GM18502 (cell line): ENCODE results near the gene MYO9A.

Experiments
- ATAC-seq: cut with Tn5 transposase; IDR thresholded peaks from one replicate; pipeline ENCODE4 v1.9.1; 2021; ENCODE audit warnings: mild to moderate bottlenecking; ENCODE audit not compliant: unreplicated experiment, poor library complexity

MYO9A gene

GRCh38 chr15:71815301-71815700 is 302.6 kb downstream of the MYO9A start:
- no peak for ATAC-seq

DNA sequence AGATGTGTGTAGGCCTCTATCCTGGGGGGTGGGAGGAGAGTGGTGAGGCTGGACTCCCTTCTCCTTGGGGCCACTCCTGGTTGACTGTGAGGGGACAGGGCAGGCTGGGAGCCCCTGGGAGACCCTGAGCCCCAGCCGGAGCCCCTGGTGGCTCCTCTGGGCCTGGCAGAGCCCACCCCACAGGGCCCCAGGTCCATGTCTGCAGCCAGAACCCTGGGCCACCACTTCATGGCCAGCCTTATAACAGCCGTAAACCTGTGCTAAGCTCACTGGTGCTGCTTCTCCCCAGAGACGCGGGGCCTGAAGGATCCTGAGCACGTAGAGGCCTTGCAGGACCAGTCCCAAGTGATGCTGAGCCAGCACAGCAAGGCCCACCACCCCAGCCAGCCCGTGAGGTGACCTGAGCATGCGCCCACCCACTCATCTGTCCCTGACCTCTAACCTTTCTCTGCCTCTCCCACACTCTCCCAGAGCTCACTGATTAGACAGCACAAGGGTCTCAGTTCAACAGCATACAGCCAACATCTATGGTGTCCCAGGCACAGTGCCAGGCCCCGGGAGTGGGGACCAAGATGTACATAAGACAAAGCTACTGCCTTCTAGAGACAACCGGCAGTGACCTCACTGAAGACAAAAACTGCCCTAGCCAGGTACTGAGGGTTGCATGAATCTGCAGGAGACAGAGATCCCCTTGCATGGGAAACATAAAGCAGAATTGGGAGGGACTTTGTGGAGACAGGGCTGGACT is 304.1 kb downstream of the MYO9A start:
- no peak for ATAC-seq

- ATAC-seq: no peak
These were observed 304.8 kb downstream of the MYO9A start for GRCh38 chr15:71812966-71813722.

- no peak for ATAC-seq
These were observed 305.9 kb downstream of the MYO9A start for GRCh38 chr15:71811752-71812735.

DNA sequence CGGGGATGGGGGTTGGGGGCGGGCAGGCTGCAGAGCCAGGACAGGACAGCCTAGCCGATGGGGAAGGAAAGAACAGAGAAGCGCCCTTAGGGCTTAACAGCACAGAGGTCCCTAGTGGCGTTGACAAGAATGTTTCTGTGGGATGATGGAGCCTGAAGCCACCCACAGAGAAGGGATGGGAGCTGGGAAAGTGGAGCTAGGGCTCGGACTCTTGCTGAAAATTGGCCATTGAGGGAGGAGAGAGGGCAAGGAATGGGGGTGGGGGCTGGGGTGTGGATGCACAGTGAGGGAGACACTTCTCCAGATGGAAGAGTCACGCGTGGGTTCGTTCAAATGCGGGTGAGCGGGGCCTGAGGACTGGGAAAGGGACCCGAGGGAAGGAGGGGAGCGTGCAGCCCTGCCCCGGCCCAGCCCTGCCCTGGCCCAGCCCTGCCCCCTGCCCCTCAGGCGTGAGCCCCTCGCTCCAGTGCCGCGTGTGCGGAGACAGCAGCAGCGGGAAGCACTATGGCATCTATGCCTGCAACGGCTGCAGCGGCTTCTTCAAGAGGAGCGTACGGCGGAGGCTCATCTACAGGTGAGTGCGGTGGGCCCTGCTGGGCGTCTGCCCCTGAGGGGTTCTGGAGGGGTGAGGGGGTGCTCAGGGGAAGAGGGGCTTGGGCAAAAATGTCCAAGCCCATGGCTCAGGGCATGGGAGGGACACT is 306.8 kb downstream of the MYO9A start:
- ATAC-seq: no peak

GRCh38 chr15:71810256-71811035 is 307.5 kb downstream of the MYO9A start, which contains the start of gene NR2E3:
Gene NR2E3, plus strand, starts transcription at chr15:71810554. Its CDS starts 190 bp downstream, at chr15:71810744.
- no peak for ATAC-seq

GRCh38 chr15:71809346-71809745 is 308.6 kb downstream of the MYO9A start:
- ATAC-seq: no peak

GRCh38 chr15:71808311-71809020 is 309.5 kb downstream of the MYO9A start:
- no peak for ATAC-seq

DNA sequence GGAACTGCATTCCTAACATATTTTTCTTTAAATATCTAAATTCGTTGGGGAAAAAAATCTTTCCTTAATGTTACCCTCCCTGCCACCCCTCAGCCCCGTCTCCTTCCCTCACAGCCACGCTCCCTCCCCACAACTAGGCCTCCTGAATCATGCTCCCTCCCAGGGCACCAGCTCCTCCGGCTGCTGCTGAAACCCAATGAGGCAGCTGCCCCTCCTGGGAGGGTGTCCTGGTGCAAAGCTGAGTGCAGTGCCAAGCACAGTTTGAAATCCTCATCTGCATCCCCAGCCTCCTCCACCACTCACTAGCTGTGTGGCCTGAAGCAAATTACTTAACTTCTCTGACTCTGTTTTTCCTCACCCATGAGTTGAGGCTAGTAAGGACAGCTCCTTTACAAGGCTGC is 310.3 kb downstream of the MYO9A start:
- ATAC-seq: no peak

DNA sequence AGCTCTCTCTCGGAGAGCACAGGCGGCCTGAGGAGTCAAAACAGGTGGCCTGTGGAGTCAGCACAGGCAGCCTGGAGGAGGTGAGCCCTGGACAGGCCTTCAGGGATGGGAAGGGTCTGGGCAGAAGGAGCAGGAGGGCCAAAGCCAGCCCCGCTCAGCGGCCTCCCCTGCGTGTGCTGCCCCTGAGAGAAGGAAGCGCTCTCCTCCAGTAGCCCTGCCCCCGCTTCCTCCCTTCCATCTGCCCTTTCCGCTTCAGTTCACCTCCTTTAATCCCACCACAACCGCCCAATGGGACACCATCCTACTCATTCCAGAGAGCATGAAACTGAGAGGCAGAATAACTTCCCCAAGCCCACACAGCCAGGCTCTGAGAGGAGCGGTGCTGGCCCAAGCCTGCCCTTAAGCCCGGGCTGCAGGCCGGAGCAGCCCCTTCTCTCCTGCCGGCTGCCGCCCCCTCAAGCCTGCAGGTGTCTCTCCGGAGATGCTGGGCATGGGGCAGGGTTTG is 310.8 kb downstream of the MYO9A start:
- no peak for ATAC-seq

DNA sequence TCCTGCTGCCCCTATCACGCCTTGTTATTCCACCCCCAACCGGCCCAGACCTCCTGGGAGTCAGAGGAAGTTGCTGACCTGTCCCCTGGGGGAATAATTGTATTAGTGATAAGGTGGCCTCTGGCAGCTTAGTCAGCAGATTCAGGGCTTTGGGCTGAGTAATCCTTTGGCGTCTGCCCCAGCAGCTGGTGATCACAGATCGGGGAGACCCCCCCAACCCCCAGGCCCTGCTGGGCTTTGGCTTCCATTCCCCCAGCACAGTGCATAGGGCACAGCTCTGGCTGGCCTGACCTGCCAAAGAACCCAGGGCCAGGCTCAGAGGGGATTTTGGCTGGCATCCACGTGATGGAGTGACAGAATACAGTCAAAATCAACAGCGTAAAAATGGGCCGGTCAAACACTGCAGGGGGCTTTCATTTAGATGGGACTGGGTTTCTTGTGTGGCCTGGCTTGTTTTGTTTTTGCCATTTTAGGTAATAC is 311.5 kb downstream of the MYO9A start:
- no peak for ATAC-seq

DNA sequence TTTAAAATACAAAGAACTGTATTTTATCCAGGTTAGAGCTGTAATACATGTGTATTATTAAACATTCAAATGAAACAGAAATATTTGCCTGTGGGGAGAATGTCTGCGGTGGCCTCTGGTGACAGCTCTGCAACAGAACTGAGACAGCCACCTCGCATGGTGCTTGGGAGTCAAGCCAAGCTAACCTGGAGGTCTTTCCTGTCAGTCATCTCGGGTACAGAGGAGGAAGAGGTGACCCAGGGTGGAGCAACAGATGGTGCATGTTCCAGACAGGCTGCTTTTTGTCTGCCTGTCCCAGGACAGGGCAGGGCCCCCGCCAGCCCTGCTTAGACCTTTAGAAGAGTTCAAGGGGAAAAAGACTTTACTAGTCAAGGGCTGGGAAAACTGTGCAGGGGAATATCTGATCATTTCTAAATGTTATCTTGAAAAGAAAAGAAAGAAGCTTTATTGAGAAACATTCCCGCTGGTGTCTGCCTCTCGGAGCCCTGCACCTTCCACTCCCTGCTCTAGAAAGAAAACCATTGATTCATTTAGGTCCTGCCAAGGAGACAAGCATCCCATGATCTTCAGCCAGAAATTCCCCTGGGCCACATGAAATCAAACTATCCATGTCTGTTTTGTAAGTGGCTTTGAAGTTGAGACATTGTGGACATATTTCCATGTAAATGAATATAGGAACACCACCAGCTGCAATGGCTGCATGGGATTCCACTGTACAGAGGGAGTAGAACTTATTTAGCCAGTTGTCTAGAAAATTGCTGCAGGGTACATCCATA is 313.1 kb downstream of the MYO9A start:
- peak; percentile 59 for ATAC-seq

DNA sequence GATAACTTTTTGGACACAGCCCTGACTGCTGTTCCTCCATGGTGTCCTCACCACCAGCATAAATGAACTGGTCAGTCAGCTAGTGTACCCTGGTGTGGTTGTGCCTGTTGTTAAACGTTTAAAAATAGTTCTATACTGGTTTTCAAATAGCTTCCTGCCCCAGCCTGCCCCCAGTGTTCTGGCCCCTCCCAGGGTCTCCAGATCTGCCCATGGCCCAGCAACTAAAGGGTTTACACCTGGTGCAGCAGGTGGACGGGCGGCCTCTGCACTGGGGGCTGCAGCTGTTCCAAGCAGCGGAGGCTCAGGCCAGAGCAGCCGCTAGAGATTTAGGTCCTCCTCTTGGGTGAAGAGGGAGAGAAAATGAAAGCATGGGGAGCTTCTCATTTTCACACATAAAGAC is 313.7 kb downstream of the MYO9A start:
- ATAC-seq: peak; percentile 51

GRCh38 chr15:71802770-71803169 is 315.2 kb downstream of the MYO9A start:
- no peak for ATAC-seq

DNA sequence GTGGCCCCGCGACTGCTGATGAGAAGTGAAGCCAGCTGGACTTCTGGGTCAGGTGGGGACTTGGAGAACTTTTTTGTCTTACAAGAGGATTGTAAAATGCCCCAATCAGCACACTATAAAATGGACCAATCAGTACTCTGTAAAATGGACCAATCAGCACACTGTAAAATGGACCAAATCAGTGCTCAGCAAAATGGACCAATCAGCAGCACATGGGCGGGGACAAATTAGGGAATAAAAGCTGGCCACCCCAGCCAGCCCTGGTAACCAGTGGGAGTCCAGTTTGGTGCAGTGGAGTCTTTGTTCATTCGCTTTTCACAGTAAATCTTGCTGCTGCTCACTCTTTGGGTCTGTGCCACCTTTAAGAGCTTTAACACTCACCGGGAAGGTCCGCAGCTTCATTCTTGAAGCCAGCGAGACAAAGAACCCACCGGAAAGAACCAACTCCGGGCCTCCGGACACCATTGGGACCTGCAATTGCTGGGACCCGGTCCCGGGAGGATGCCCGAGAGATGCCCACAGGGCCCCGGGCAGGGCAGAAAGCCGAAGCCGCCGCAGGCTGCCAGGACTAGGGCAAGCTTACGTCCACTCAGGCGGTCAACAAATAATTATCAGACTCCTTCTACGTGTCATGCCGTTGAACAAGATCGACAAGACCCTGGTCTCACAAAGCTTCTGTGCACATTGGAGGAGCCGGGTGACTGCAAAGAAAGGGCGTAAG is 315.9 kb downstream of the MYO9A start:
- ATAC-seq: no peak

- no peak for ATAC-seq
These were observed 316.9 kb downstream of the MYO9A start for GRCh38 chr15:71800835-71801745.
